H1 (cell line): ENCODE data around the gene AIF1. TPM values are rescaled to one million over a fixed set of nuclear protein-coding genes. Genes with fewer than 3 reads are reported as not detected.

ENCODE experiments used
- CTCF ChIA-PET: fragments of 300-600 bp; sonication (Branson Sonifier 250); formaldehyde crosslinking; loops from one replicate; lab custom pipeline; 2021; ENCODE audit not compliant: partially characterized antibody; lab: Charles Lee
- POLR2A ChIA-PET: fragments of 300-600 bp; sonication (Branson Sonifier 250); formaldehyde crosslinking; loops from one replicate; lab custom pipeline; 2021; ENCODE audit warnings: inconsistent platforms; ENCODE audit not compliant: partially characterized antibody; lab: Charles Lee
- DNase-seq, 2 experiments: peaks; one replicate each; pipeline versions ENCODE4 v3.0.0 to v3.0.0-alpha.2; 2010 to 2022; ENCODE audit warnings: low spot score in 2 of 2, low read depth in 1 of 2, mixed read lengths in 1 of 2
- FAIRE-seq: peaks from 2 replicates; lab custom pipeline; 2011; peaks lifted over from hg19 to GRCh38; lab: Jason Lieb, UNC
- H2AFZ ChIP-seq: 2 replicates; pipeline ENCODE4 v1.8.1; 2012; ENCODE audit warnings: low read length, inconsistent platforms
- H2AK5ac ChIP-seq: 2 replicates; pipeline ENCODE4 v1.6.1; 2013; ENCODE audit warnings: low read depth, low read length
- H2BK120ac ChIP-seq: replicated peaks from 2 replicates; pipeline ENCODE3; 2013; ENCODE audit warnings: low read depth, low read length, inconsistent platforms
- H2BK12ac ChIP-seq: 2 replicates; pipeline ENCODE4 v1.6.1; 2013; ENCODE audit warnings: low read depth, low read length
- H2BK15ac ChIP-seq: 2 replicates; pipeline ENCODE4 v1.6.1; 2013; ENCODE audit warnings: low read length
- H2BK20ac ChIP-seq: 2 replicates; pipeline ENCODE4 v1.6.1; 2013; ENCODE audit warnings: low read length
- H2BK5ac ChIP-seq: 2 replicates; pipeline ENCODE4 v1.6.1; 2013; ENCODE audit warnings: low read depth, low read length
- H3K14ac ChIP-seq: 2 replicates; pipeline ENCODE4 v1.6.1; 2013; ENCODE audit warnings: inconsistent platforms; ENCODE audit not compliant: insufficient read length
- H3K18ac ChIP-seq: 2 replicates; pipeline ENCODE4 v1.6.1; 2013; ENCODE audit warnings: low read length; ENCODE audit errors: extremely low read depth
- H3K23ac ChIP-seq: 2 replicates; pipeline ENCODE4 v1.6.1; 2013; ENCODE audit warnings: inconsistent platforms; ENCODE audit not compliant: insufficient read length
- H3K23me2 ChIP-seq: 2 replicates; pipeline ENCODE4 v1.6.1; 2013; ENCODE audit warnings: low read depth, low read length
- H3K27ac ChIP-seq: 2 replicates; pipeline ENCODE4 v1.6.1; 2011; ENCODE audit warnings: low read depth, low read length, inconsistent platforms
- H3K27me3 ChIP-seq, 4 experiments: replicated peaks in 1 of 4; 1 replicate in 1 of 4; 2 replicates in 3 of 4; pipeline versions ENCODE4 v1.6.1 to v1.8.1; 2011 to 2013; ENCODE audit warnings: low read length in 3 of 4, mild to moderate bottlenecking in 3 of 4, inconsistent platforms in 2 of 4, mixed read lengths in 2 of 4, moderate library complexity in 1 of 4; ENCODE audit not compliant: control insufficient read depth in 3 of 4, insufficient read depth in 3 of 4; ENCODE audit errors: extremely low read depth in 1 of 4
- H3K36me3 ChIP-seq, 4 experiments: 2 replicates each; pipeline versions ENCODE4 v1.6.1 to v1.8.1; 2011 to 2013; ENCODE audit warnings: mild to moderate bottlenecking in 4 of 4, low read length in 3 of 4, moderate library complexity in 2 of 4, control low read depth in 1 of 4, inconsistent platforms in 1 of 4; ENCODE audit not compliant: insufficient read depth in 4 of 4, control insufficient read depth in 2 of 4
- H3K4ac ChIP-seq: replicated peaks from 2 replicates; pipeline ENCODE3; 2013; ENCODE audit warnings: low read length, low read depth, mixed read lengths, inconsistent platforms; ENCODE audit not compliant: insufficient read length
- H3K4me1 ChIP-seq, 4 experiments: replicated peaks in 1 of 4; 1 replicate in 1 of 4; 2 replicates in 3 of 4; pipeline versions ENCODE4 v1.6.1 to v1.8.1; 2011 to 2013; ENCODE audit warnings: low read length in 3 of 4, inconsistent platforms in 2 of 4, mixed read lengths in 1 of 4; ENCODE audit not compliant: insufficient read depth in 4 of 4, control insufficient read depth in 3 of 4
- H3K4me2 ChIP-seq, 2 experiments: 2 replicates each; pipeline versions ENCODE4 v1.6.1 to v1.8.1; 2011 to 2013; ENCODE audit warnings: low read depth in 2 of 2, low read length in 2 of 2, control low read depth in 1 of 2, inconsistent platforms in 1 of 2, mild to moderate bottlenecking in 1 of 2; ENCODE audit not compliant: insufficient read depth in 1 of 2
- H3K4me3 ChIP-seq, 4 experiments: fragments of 200-600, 300-600 bp in 1 of 4; sonication (generic), shearing (Covaris generic), sonication (Bioruptor Twin) in 1 of 4; 2 replicates each; pipeline versions ENCODE4 v1.5.1 to v1.8.1; 2011 to 2016; ENCODE audit warnings: low read length in 4 of 4, low read depth in 3 of 4, control low read depth in 2 of 4, inconsistent platforms in 2 of 4, mild to moderate bottlenecking in 2 of 4, mixed read lengths in 1 of 4, moderate library complexity in 1 of 4; ENCODE audit not compliant: insufficient read depth in 2 of 4; ENCODE audit errors: extremely low read depth in 1 of 4
- H3K56ac ChIP-seq: replicated peaks from 2 replicates; pipeline ENCODE3; 2013; ENCODE audit warnings: low read depth, mild to moderate bottlenecking, mixed read lengths, low read length, inconsistent platforms; ENCODE audit not compliant: insufficient read length
- H3K79me1 ChIP-seq: 2 replicates; pipeline ENCODE4 v1.6.1; 2013; ENCODE audit warnings: low read depth, low read length, control low read depth
- H3K79me2 ChIP-seq, 2 experiments: 2 replicates each; pipeline versions ENCODE4 v1.6.1 to v1.8.1; 2012 to 2013; ENCODE audit warnings: low read length in 2 of 2, mild to moderate bottlenecking in 2 of 2, inconsistent platforms in 1 of 2; ENCODE audit not compliant: insufficient read depth in 2 of 2, control insufficient read depth in 1 of 2
- H3K9ac ChIP-seq, 4 experiments: replicated peaks in 1 of 4; 1 replicate in 1 of 4; 2 replicates in 3 of 4; pipeline versions ENCODE4 v1.6.1 to v1.8.1; 2011 to 2013; ENCODE audit warnings: low read depth in 3 of 4, low read length in 3 of 4, control low read depth in 2 of 4, mild to moderate bottlenecking in 2 of 4, moderate library complexity in 2 of 4, inconsistent platforms in 1 of 4; ENCODE audit errors: extremely low read depth in 1 of 4
- H3K9me3 ChIP-seq, 2 experiments: 2 replicates each; pipeline versions ENCODE4 v1.6.1 to v1.8.1; 2012 to 2013; ENCODE audit warnings: mild to moderate bottlenecking in 2 of 2, moderate library complexity in 2 of 2, control low read depth in 1 of 2, inconsistent platforms in 1 of 2, low read depth in 1 of 2, low read length in 1 of 2, mixed read lengths in 1 of 2; ENCODE audit not compliant: insufficient read depth in 2 of 2
- H4K20me1 ChIP-seq, 2 experiments: replicated peaks in 1 of 2; 2 replicates each; pipeline versions ENCODE3 to v1.8.1; 2011 to 2013; ENCODE audit warnings: inconsistent platforms in 2 of 2, low read length in 2 of 2, mild to moderate bottlenecking in 1 of 2; ENCODE audit not compliant: insufficient read depth in 2 of 2, control insufficient read depth in 1 of 2
- H4K5ac ChIP-seq: 2 replicates; pipeline ENCODE4 v1.6.1; 2013; ENCODE audit warnings: low read length, low read depth, mixed read lengths, inconsistent platforms; ENCODE audit not compliant: insufficient read length
- H4K8ac ChIP-seq: 2 replicates; pipeline ENCODE4 v1.8.0; 2013; ENCODE audit warnings: mild to moderate bottlenecking, moderate library complexity, low read length, inconsistent platforms; ENCODE audit not compliant: insufficient read depth; ENCODE audit errors: extremely low read depth
- H4K91ac ChIP-seq: replicated peaks from 2 replicates; pipeline ENCODE3; 2013; ENCODE audit warnings: low read length, mixed read lengths, inconsistent platforms; ENCODE audit not compliant: insufficient read length
- BACH1 ChIP-seq: IDR thresholded peaks from 2 replicates; pipeline ENCODE4 v1.6.1; 2012; ENCODE audit warnings: low read length, improper control_type of control experiment
- CBX5 ChIP-seq: fragments of 300-800, 300-1000 bp; sonication (generic); IDR thresholded peaks from 2 replicates; pipeline ENCODE4 v1.7.1; 2016; ENCODE audit warnings: antibody characterized with exemption, low read length, low read depth
- HDAC2 ChIP-seq, 2 experiments: fragments of 300-600 bp in 1 of 2; sonication (generic) in 1 of 2; IDR thresholded peaks; 2 replicates each; pipeline ENCODE4 v1.6.1; 2011 to 2012; ENCODE audit warnings: low read depth in 2 of 2, low read length in 2 of 2, mild to moderate bottlenecking in 2 of 2, moderate library complexity in 2 of 2, borderline replicate concordance in 1 of 2, inconsistent platforms in 1 of 2
- HDAC6 ChIP-seq: IDR thresholded peaks from one replicate; pipeline ENCODE4 v1.7.1; 2012; ENCODE audit warnings: low read depth, mild to moderate bottlenecking, inconsistent platforms, low read length, moderate library complexity
- PHF8 ChIP-seq: fragments of 200-600 bp; sonication (generic); conservative IDR thresholded peaks from 2 replicates; pipeline ENCODE4 v1.7.1; 2012; ENCODE audit warnings: low read depth, mild to moderate bottlenecking, inconsistent platforms, low read length, moderate library complexity
- POLR2AphosphoS5 ChIP-seq: IDR thresholded peaks from 2 replicates; pipeline ENCODE4 v1.6.1; 2011; ENCODE audit warnings: low read depth, low read length
- SIN3A ChIP-seq, 2 experiments: IDR thresholded peaks in 1 of 2; conservative IDR thresholded peaks in 1 of 2; 2 replicates each; pipeline ENCODE4 v1.6.1; 2011 to 2012; ENCODE audit warnings: low read length in 2 of 2, improper control_type of control experiment in 1 of 2, low read depth in 1 of 2, mild to moderate bottlenecking in 1 of 2
- SIRT6 ChIP-seq: IDR thresholded peaks from one replicate; pipeline ENCODE4 v1.7.1; 2012; ENCODE audit warnings: low read length, inconsistent platforms
- TBP ChIP-seq: IDR thresholded peaks from 2 replicates; pipeline ENCODE4 v1.6.1; 2011; ENCODE audit warnings: low read depth, low read length, improper control_type of control experiment
- WGBS, 2 experiments: shearing (Covaris generic) in 1 of 2; methylation state at CpG; one replicate each; pipeline versions ENCODE4 v1.1.6 to v1.1.7; 2013 to 2015; ENCODE audit warnings: low lambda C conversion rate in 2 of 2, mixed read lengths in 2 of 2, inconsistent platforms in 1 of 2, low coverage in 1 of 2, missing lambda C conversion rate in 1 of 2; ENCODE audit not compliant: insufficient replicate concordance in 2 of 2, insufficient coverage in 1 of 2, insufficient read length in 1 of 2; ENCODE audit errors: extremely low coverage in 1 of 2, missing lambda C conversion rate in 1 of 2; 5-methylcytosine and 5-hydroxymethylcytosine counted together
- polyA plus RNA-seq, 7 experiments: library from polyadenylated mRNA; depleted of rRNA in 3 of 7; stranded (reverse) in 5 of 7; unstranded in 2 of 7; fragments of >200 nt in 5 of 7; fragments of 200-250 nt in 2 of 7; gene quantifications; 1 replicate in 5 of 7; 2 replicates in 1 of 7; 4 replicates in 1 of 7; pipeline versions ENCODE4 v1.2.1 to v1.2.3, GENCODE V29; 2011 to 2013; ENCODE audit warnings: missing spikeins in 2 of 7, mixed read lengths in 2 of 7
- total RNA-seq: library from RNA; stranded (reverse); fragmentation: NEBNext Ultra II Directional; extraction: Animal tissue kit (Norgen Biotek cat#: 25700); gene quantifications from 2 replicates; pipeline ENCODE4 v1.2.1, GENCODE V29; 2021

AIF1 gene
- total and polyA plus RNA-seq, 2 of the 8 experiments (the other 6 are each of a cell fraction or from before 2014, with no cell fraction given) = 6.3 to 9.8 TPM

- Histone ChIP-seq H3K9me3 (no peaks in the 10 kb centered on the region), H3K4me1 (peaks cover 0 to 7% (median 6%) of the 10 kb centered on the region in 4 experiments; a peak in 5 of 7 replicates), H3K36me3 (no peaks in the 10 kb centered on the region), H3K56ac (no peak within 1 kb of the TSS), H2BK5ac (no peak within 1 kb of the TSS), H3K23ac (no peak within 1 kb of the TSS), H3K4ac (no peak within 1 kb of the TSS), H2AK5ac (no peak within 1 kb of the TSS), H3K4me3 (no peak within 1 kb of the TSS), H3K27me3 (no peaks in the 10 kb centered on the region; a peak in 2 of 7 replicates), H4K91ac (no peak within 1 kb of the TSS), H3K14ac (no peak within 1 kb of the TSS), H4K8ac (no peak within 1 kb of the TSS), H3K79me2 (no peaks in the 10 kb centered on the region), H2BK15ac (peak within 1 kb of the TSS; percentile 73), H2BK12ac (no peak within 1 kb of the TSS), H2BK20ac (peak within 1 kb of the TSS; percentile 73), H3K23me2 (peaks cover 4% of the 10 kb centered on the region; the same call in 1 of the 2 replicates), H3K27ac (no peak within 1 kb of the TSS), H3K18ac (no peak within 1 kb of the TSS), H3K4me2 (no peak within 1 kb of the TSS), H3K9ac (no peak within 1 kb of the TSS), H4K20me1 (no peaks in the 10 kb centered on the region), H4K5ac (no peak within 1 kb of the TSS), H3K79me1 (no peaks in the 10 kb centered on the region), H2AFZ (no peak within 1 kb of the TSS), H2BK120ac (no peak within 1 kb of the TSS)
- 87% methylated on average over 1 of the region's 1 CpG; no CpG with 5 or more reads in 1 of the 2 experiments for WGBS, 2 experiments
- DNase-seq (no peak), FAIRE-seq (no peak)
- POLR2A ChIA-PET = interaction anchor here (0.9 to 3.9 kb wide), 8 partner anchors 8 to 57 kb away, joined by 3 to 16 read pairs (median 4); partner anchors contain the start of genes DDX39B, MCCD1, NFKBIL1 and TNF
- CTCF ChIA-PET = interaction anchor here (0.6 to 22.0 kb wide), 15 partner anchors 4 to 67 kb away, joined by 3 to 640 read pairs (median 6); partner anchors contain the start of genes AIF1, ATP6V1G2, LST1 and LTB
- no peak for TF ChIP-seq PHF8
- TF ChIP-seq BACH1 = no peak
- no peak for TF ChIP-seq SIRT6
- no peak for TF ChIP-seq SIN3A (conservative IDR thresholded peaks at IDR 0.05 in 1 of 2, IDR thresholded peaks at IDR 0.05 in 1 of 2; ENCODE audit: low read depth in 1 of 2, low read length in 2 of 2)
- no peak for TF ChIP-seq TBP
- no peak for TF ChIP-seq HDAC6
- TF ChIP-seq HDAC2 (IDR thresholded peaks at IDR 0.05; ENCODE audit: borderline replicate concordance in 1 of 2, low read depth in 2 of 2, low read length in 2 of 2) = no peak
- no peak for TF ChIP-seq POLR2AphosphoS5
- no peak for TF ChIP-seq CBX5
Measured at GRCh38 chr6:31586008-31586407, 29.0 kb upstream of the AIF1 start, which contains the start of gene LST1. TSS of gene LST1 (plus strand) at chr6:31586277. CDS start at chr6:31587300, 1,023 bp downstream.
